Liver (tissue), 9 donors: ENCODE measurements around the gene UNC45B. TPM values are rescaled to one million over a fixed set of nuclear protein-coding genes. Genes with fewer than 3 reads are reported as not detected.
"Not testable (repeated sequence)": the region's sequence is repeated elsewhere in the genome, so short reads cannot be mapped to it uniquely, and the experiment has no call there.

Experiments used
- DNase-seq: peaks from one replicate; pipeline ENCODE4 v3.0.0-alpha.2; 2017; ENCODE audit warnings: low spot score
- H3K27ac ChIP-seq, 2 donors: one replicate each; pipeline ENCODE4 v1.7.0; 2013; ENCODE audit warnings: inconsistent platforms in 2 of 2, low read length in 2 of 2, control low read depth in 1 of 2, low read depth in 1 of 2, mild to moderate bottlenecking in 1 of 2
- H3K27me3 ChIP-seq, 4 donors: one replicate each; pipeline versions ENCODE4 v1.6.1 to v1.7.0; 2013; ENCODE audit warnings: low read length in 3 of 4, inconsistent platforms in 1 of 4, mild to moderate bottlenecking in 1 of 4, moderate library complexity in 1 of 4; ENCODE audit not compliant: control insufficient read depth in 4 of 4, insufficient read depth in 4 of 4
- H3K36me3 ChIP-seq, 4 donors: one replicate each; pipeline versions ENCODE4 v1.6.1 to v1.7.0; 2013; ENCODE audit warnings: low read length in 3 of 4, mild to moderate bottlenecking in 3 of 4, low read depth in 1 of 4, moderate library complexity in 1 of 4; ENCODE audit not compliant: control insufficient read depth in 4 of 4, insufficient read depth in 3 of 4
- H3K4me1 ChIP-seq, 4 donors: one replicate each; pipeline versions ENCODE4 v1.6.1 to v1.7.0; 2013; ENCODE audit warnings: low read length in 3 of 4, mild to moderate bottlenecking in 3 of 4, moderate library complexity in 1 of 4; ENCODE audit not compliant: control insufficient read depth in 4 of 4, insufficient read depth in 4 of 4
- H3K4me3 ChIP-seq, 3 donors: one replicate each; pipeline versions ENCODE4 v1.6.1 to v1.7.0; 2013; ENCODE audit warnings: low read length in 3 of 3, control low read depth in 1 of 3, low read depth in 1 of 3, mild to moderate bottlenecking in 1 of 3
- H3K9ac ChIP-seq, 2 donors: one replicate each; pipeline ENCODE4 v1.7.0; 2013; ENCODE audit warnings: low read length in 2 of 2, mild to moderate bottlenecking in 2 of 2, moderate library complexity in 2 of 2, control low read depth in 1 of 2, low read depth in 1 of 2
- H3K9me3 ChIP-seq, 4 donors: one replicate each; pipeline versions ENCODE4 v1.6.1 to v1.7.0; 2013; ENCODE audit warnings: low read length in 3 of 4; ENCODE audit not compliant: control insufficient read depth in 4 of 4
- ATF3 ChIP-seq: IDR thresholded peaks from 2 replicates; pipeline ENCODE4 v1.6.1; 2016; ENCODE audit warnings: antibody characterized with exemption
- EGR1 ChIP-seq, 2 donors: IDR thresholded peaks; 2 replicates each; pipeline ENCODE4 v1.6.1; 2016 to 2018; ENCODE audit warnings: antibody characterized with exemption in 2 of 2, low read depth in 2 of 2
- FOXA1 ChIP-seq: IDR thresholded peaks from 2 replicates; pipeline ENCODE4 v1.6.1; 2016; ENCODE audit warnings: antibody characterized with exemption
- FOXA2 ChIP-seq: IDR thresholded peaks from 2 replicates; pipeline ENCODE4 v1.6.1; 2016; ENCODE audit warnings: antibody characterized with exemption
- HNF4A ChIP-seq, 2 donors: conservative IDR thresholded peaks; 2 replicates each; pipeline ENCODE4 v1.6.1; 2016; ENCODE audit warnings: antibody characterized with exemption in 2 of 2, mild to moderate bottlenecking in 2 of 2
- HNF4G ChIP-seq: IDR thresholded peaks from 2 replicates; pipeline ENCODE4 v1.6.1; 2016; ENCODE audit warnings: antibody characterized with exemption
- JUND ChIP-seq, 2 donors: IDR thresholded peaks; 2 replicates each; pipeline ENCODE4 v1.6.1; 2016; ENCODE audit warnings: antibody characterized with exemption in 2 of 2
- RXRA ChIP-seq, 2 donors: IDR thresholded peaks; 2 replicates each; pipeline ENCODE4 v1.6.1; 2017 to 2018; ENCODE audit warnings: antibody characterized with exemption in 2 of 2, mild to moderate bottlenecking in 1 of 2
- YY1 ChIP-seq: IDR thresholded peaks from 2 replicates; pipeline ENCODE4 v1.6.1; 2016; ENCODE audit warnings: antibody characterized with exemption, mild to moderate bottlenecking
- WGBS: extraction: QIAGEN DNeasy Blood & Tissue Kit; methylation state at CpG from one replicate; pipeline ENCODE4 v1.1.7; 2013; 5-methylcytosine and 5-hydroxymethylcytosine counted together
- polyA plus RNA-seq, 2 donors: library from polyadenylated mRNA; stranded (reverse) in 1 of 2; unstranded in 1 of 2; fragments of 200-250 nt in 1 of 2; fragments of >200 nt in 1 of 2; fragmentation: Nextera tagmentation in 1 of 2; extraction: Ambion mirVana in 1 of 2; gene quantifications; one replicate each; pipeline versions ENCODE4 v1.2.1 to v1.2.3, GENCODE V29; 2013 to 2015
- total RNA-seq, 2 donors: library from RNA; depleted of rRNA; stranded (reverse); fragments of >200 nt; gene quantifications; one replicate each; pipeline ENCODE4 v1.2.3, GENCODE V29; 2014
- TF ChIP-seq, protein P1 (sequence below): IDR thresholded peaks from 2 replicates; pipeline ENCODE4 v1.6.1; 2016; ENCODE audit warnings: antibody characterized with exemption
- TF ChIP-seq, protein P2 (sequence below): fragments of 150-350 bp; IDR thresholded peaks from 2 replicates; pipeline ENCODE4 v1.5.1; 2017; ENCODE audit warnings: improper control_type of control experiment, low read depth, low read length; ENCODE audit not compliant: missing input control
- TF ChIP-seq, protein P3 (sequence below): IDR thresholded peaks from 2 replicates; pipeline ENCODE4 v1.6.1; 2016; ENCODE audit warnings: antibody characterized with exemption, mild to moderate bottlenecking
- TF ChIP-seq, protein P4 (sequence below): IDR thresholded peaks from 2 replicates; pipeline ENCODE4 v1.6.1; 2016; ENCODE audit warnings: antibody characterized with exemption
- donor health status: healthy.
- donor health status: healthy.
- donor health status: healthy.
- donor health status: healthy.
- donor health status: healthy.

UNC45B gene
- total and polyA plus RNA-seq, 4 donors = 0.02 to 0.09 TPM; not detected in 2

DNA sequence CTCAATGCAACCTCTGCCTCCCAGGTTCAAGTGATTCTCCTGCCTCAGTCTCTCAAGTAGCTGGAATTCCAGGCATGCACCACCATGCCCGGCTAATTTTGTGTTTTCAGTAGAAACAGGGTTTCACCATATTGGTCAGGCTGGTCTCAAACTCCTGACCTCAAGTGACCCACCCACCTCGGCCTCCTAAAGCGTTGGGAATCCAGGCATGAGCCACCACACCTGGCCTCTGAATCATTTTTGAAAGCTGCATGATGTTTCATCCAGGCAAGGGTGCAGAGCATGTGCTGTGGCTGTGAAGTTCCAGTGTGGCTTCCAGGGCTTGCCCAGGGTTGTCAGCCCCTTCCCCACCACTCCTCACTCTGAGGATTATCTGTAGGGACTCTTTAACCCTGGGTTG lies 24.7 kb downstream of the UNC45B start:
- H3K4me1 ChIP-seq, DNase-seq: not testable (repeated sequence)
- 86% methylated on average over 3 of the region's 3 CpGs for WGBS

GRCh38 chr17:35174835-35175334 lies 27.3 kb downstream of the UNC45B start:
- no peak overlapping the region for H3K4me3 ChIP-seq
- no peaks in the 10 kb centered on the region for H3K27me3 ChIP-seq
- peaks cover 0 to 2% (median 0%) of the 10 kb centered on the region in 4 donors for H3K4me1 ChIP-seq
- no peak for TF ChIP-seq JUND (IDR thresholded peaks at IDR 0.05)
- TF ChIP-seq, protein P1, sequence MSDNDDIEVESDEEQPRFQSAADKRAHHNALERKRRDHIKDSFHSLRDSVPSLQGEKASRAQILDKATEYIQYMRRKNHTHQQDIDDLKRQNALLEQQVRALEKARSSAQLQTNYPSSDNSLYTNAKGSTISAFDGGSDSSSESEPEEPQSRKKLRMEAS = no peak
- TF ChIP-seq, protein P2, sequence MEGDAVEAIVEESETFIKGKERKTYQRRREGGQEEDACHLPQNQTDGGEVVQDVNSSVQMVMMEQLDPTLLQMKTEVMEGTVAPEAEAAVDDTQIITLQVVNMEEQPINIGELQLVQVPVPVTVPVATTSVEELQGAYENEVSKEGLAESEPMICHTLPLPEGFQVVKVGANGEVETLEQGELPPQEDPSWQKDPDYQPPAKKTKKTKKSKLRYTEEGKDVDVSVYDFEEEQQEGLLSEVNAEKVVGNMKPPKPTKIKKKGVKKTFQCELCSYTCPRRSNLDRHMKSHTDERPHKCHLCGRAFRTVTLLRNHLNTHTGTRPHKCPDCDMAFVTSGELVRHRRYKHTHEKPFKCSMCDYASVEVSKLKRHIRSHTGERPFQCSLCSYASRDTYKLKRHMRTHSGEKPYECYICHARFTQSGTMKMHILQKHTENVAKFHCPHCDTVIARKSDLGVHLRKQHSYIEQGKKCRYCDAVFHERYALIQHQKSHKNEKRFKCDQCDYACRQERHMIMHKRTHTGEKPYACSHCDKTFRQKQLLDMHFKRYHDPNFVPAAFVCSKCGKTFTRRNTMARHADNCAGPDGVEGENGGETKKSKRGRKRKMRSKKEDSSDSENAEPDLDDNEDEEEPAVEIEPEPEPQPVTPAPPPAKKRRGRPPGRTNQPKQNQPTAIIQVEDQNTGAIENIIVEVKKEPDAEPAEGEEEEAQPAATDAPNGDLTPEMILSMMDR = no peak
- no peak for TF ChIP-seq ATF3
- no peak for TF ChIP-seq YY1
- TF ChIP-seq FOXA2 = no peak
- TF ChIP-seq, protein P3, sequence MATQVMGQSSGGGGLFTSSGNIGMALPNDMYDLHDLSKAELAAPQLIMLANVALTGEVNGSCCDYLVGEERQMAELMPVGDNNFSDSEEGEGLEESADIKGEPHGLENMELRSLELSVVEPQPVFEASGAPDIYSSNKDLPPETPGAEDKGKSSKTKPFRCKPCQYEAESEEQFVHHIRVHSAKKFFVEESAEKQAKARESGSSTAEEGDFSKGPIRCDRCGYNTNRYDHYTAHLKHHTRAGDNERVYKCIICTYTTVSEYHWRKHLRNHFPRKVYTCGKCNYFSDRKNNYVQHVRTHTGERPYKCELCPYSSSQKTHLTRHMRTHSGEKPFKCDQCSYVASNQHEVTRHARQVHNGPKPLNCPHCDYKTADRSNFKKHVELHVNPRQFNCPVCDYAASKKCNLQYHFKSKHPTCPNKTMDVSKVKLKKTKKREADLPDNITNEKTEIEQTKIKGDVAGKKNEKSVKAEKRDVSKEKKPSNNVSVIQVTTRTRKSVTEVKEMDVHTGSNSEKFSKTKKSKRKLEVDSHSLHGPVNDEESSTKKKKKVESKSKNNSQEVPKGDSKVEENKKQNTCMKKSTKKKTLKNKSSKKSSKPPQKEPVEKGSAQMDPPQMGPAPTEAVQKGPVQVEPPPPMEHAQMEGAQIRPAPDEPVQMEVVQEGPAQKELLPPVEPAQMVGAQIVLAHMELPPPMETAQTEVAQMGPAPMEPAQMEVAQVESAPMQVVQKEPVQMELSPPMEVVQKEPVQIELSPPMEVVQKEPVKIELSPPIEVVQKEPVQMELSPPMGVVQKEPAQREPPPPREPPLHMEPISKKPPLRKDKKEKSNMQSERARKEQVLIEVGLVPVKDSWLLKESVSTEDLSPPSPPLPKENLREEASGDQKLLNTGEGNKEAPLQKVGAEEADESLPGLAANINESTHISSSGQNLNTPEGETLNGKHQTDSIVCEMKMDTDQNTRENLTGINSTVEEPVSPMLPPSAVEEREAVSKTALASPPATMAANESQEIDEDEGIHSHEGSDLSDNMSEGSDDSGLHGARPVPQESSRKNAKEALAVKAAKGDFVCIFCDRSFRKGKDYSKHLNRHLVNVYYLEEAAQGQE = no peak
- TF ChIP-seq HNF4G = no peak
- TF ChIP-seq, protein P4, sequence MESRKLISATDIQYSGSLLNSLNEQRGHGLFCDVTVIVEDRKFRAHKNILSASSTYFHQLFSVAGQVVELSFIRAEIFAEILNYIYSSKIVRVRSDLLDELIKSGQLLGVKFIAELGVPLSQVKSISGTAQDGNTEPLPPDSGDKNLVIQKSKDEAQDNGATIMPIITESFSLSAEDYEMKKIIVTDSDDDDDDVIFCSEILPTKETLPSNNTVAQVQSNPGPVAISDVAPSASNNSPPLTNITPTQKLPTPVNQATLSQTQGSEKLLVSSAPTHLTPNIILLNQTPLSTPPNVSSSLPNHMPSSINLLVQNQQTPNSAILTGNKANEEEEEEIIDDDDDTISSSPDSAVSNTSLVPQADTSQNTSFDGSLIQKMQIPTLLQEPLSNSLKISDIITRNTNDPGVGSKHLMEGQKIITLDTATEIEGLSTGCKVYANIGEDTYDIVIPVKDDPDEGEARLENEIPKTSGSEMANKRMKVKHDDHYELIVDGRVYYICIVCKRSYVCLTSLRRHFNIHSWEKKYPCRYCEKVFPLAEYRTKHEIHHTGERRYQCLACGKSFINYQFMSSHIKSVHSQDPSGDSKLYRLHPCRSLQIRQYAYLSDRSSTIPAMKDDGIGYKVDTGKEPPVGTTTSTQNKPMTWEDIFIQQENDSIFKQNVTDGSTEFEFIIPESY = no peak
- no peak for TF ChIP-seq RXRA (IDR thresholded peaks at IDR 0.05)
- no peak for TF ChIP-seq EGR1 (IDR thresholded peaks at IDR 0.05; ENCODE audit: low read depth in 2 of 2)
- no peak for TF ChIP-seq HNF4A (conservative IDR thresholded peaks at IDR 0.05)
- no peak for TF ChIP-seq FOXA1
- DNase-seq = no peak
- no peaks in the 10 kb centered on the region for H3K36me3 ChIP-seq
- no peaks in the 10 kb centered on the region for H3K9me3 ChIP-seq
- no peak overlapping the region for H3K9ac ChIP-seq
- 84% methylated on average over 2 of the region's 2 CpGs for WGBS
- no peak overlapping the region for H3K27ac ChIP-seq

More for the DNA sequence above, 24.7 kb downstream of the UNC45B start:
- not testable (repeated sequence) for H3K27ac ChIP-seq, H3K27me3 ChIP-seq, H3K9me3 ChIP-seq, H3K9ac ChIP-seq, H3K4me3 ChIP-seq, H3K36me3 ChIP-seq
